NCI-H1105 treated with DMSO at 0.1 percent for 48 hours (cell line): Measurements from ENCODE around the gene SAMSN1.

ENCODE experiments used
- DNase-seq: peaks from one replicate; lab custom pipeline; 2025; lab: John Stamatoyannopoulos, UW

The SAMSN1 gene

GRCh38 chr21:14545906-14546480 is at the start of gene SAMSN1:
SAMSN1 (minus strand) TSS chr21:14546315; CDS start chr21:14546261, 54 bp downstream.
- no peak for DNase-seq

- no peak for DNase-seq
Observed at GRCh38 chr21:14595449-14595848, 49.3 kb upstream of the SAMSN1 start.

GRCh38 chr21:14594967-14595366 is 48.9 kb upstream of the SAMSN1 start:
- DNase-seq, result no peak

- no peak for DNase-seq
Observed at GRCh38 chr21:14593230-14593629, 47.1 kb upstream of the SAMSN1 start.

- no peak for DNase-seq
Observed at GRCh38 chr21:14592296-14593000, 46.3 kb upstream of the SAMSN1 start.

- DNase-seq, result no peak
Observed at GRCh38 chr21:14591882-14592281, 45.8 kb upstream of the SAMSN1 start.

- no peak for DNase-seq
Observed at GRCh38 chr21:14591377-14591776, 45.3 kb upstream of the SAMSN1 start.

- no peak for DNase-seq
Observed at GRCh38 chr21:14589855-14590563, 43.9 kb upstream of the SAMSN1 start.

- no peak for DNase-seq
Observed at GRCh38 chr21:14587266-14587665, 41.2 kb upstream of the SAMSN1 start.

GRCh38 chr21:14585122-14585521 is 39.0 kb upstream of the SAMSN1 start:
- DNase-seq, result no peak

GRCh38 chr21:14584357-14585095 is 38.4 kb upstream of the SAMSN1 start:
- DNase-seq, result no peak

GRCh38 chr21:14583629-14584255 is 37.6 kb upstream of the SAMSN1 start:
- no peak for DNase-seq

GRCh38 chr21:14582934-14583628 is 37.0 kb upstream of the SAMSN1 start:
- no peak for DNase-seq

- no peak for DNase-seq
Observed at GRCh38 chr21:14581902-14582457, 35.9 kb upstream of the SAMSN1 start.

- no peak for DNase-seq
Observed at GRCh38 chr21:14573244-14573643, 27.1 kb upstream of the SAMSN1 start.

GRCh38 chr21:14572204-14572780 is 26.2 kb upstream of the SAMSN1 start:
- DNase-seq, result no peak

GRCh38 chr21:14569868-14570267 is 23.8 kb upstream of the SAMSN1 start:
- no peak for DNase-seq

GRCh38 chr21:14569026-14569621 is 23.0 kb upstream of the SAMSN1 start:
- DNase-seq, result no peak

GRCh38 chr21:14567331-14568279 is 21.5 kb upstream of the SAMSN1 start:
- DNase-seq, result no peak
